K562 (cell line): ENCODE measurements around the gene C3AR1. TPM values are rescaled to one million over a fixed set of nuclear protein-coding genes. Genes with fewer than 3 reads are reported as not detected.
A peak's percentile ranks its signal among the peaks of the same experiment; 100 is the strongest.

Experiments
- GTF2E2 ChIP-seq: fragments of 200-800 bp; sonication (Bioruptor generic); IDR thresholded peaks from 2 replicates; pipeline ENCODE4 v1.6.1; 2016; ENCODE audit warnings: missing genetic modification characterization, missing compliant biosample characterization
- LEF1 ChIP-seq: fragments of 450-650 bp; IDR thresholded peaks from 2 replicates; pipeline ENCODE4 v1.6.1; 2016; ENCODE audit warnings: mild to moderate bottlenecking
- MEIS2 ChIP-seq: fragments of 450-650 bp; IDR thresholded peaks from 2 replicates; pipeline ENCODE4 v1.6.1; 2014; ENCODE audit warnings: mild to moderate bottlenecking; ENCODE audit not compliant: partially characterized antibody
- NFE2L1 ChIP-seq: fragments of 450-650 bp; IDR thresholded peaks from 2 replicates; pipeline ENCODE4 v1.6.1; 2016; ENCODE audit warnings: missing genetic modification characterization, low read depth, mild to moderate bottlenecking, missing compliant biosample characterization, moderate library complexity, borderline replicate concordance
- PPARD ChIP-seq: fragments of 250-450 bp; sonication (Bioruptor Pico); IDR thresholded peaks from 2 replicates; pipeline ENCODE4 v1.8.0; 2022; ENCODE audit warnings: inconsistent platforms, mild to moderate bottlenecking, moderate library complexity
- ZNF12 ChIP-seq: sonication (generic); formaldehyde crosslinking; IDR thresholded peaks from 2 replicates; pipeline ENCODE4 v1.4.0; 2020; ENCODE audit warnings: mild to moderate bottlenecking, missing genetic modification reagents
- ZNF311 ChIP-seq: fragments of 250-450 bp; sonication (Bioruptor Pico); IDR thresholded peaks from 2 replicates; pipeline ENCODE4 v1.4.0; 2020; ENCODE audit warnings: mild to moderate bottlenecking, moderate library complexity
- ZNF507 ChIP-seq: conservative IDR thresholded peaks from 2 replicates; pipeline ENCODE4 v1.6.1; 2017; ENCODE audit warnings: missing genetic modification characterization, missing compliant biosample characterization
- polyA plus RNA-seq, 8 experiments: library from polyadenylated mRNA; depleted of rRNA in 4 of 8; stranded (reverse) in 5 of 8; unstranded in 3 of 8; fragments of >200 nt; fragmentation: Nextera tagmentation in 2 of 8; fragmentation: Illumina TruSeq in 1 of 8; extraction: Ambion mirVana in 2 of 8; extraction: Trizol in 1 of 8; gene quantifications; 2 replicates each; pipeline versions ENCODE4 v1.2.1 to v1.2.3, GENCODE V29; 2011 to 2014; ENCODE audit warnings: inconsistent platforms in 1 of 8, missing spikeins in 1 of 8
- total RNA-seq, 7 experiments: library from RNA; depleted of rRNA in 6 of 7; stranded (reverse); fragments of >200 nt in 6 of 7; fragmentation: Illumina TruSeq in 2 of 7; extraction: Trizol in 2 of 7; gene quantifications; 2 replicates each; pipeline versions ENCODE4 v1.2.1 to v1.2.3, GENCODE V29; 2011 to 2021; ENCODE audit warnings: low replicate concordance in 1 of 7
- TF ChIP-seq, protein P1 (sequence below): IDR thresholded peaks from 3 replicates; pipeline ENCODE4 v1.6.1; 2011; ENCODE audit warnings: borderline replicate concordance, mild to moderate bottlenecking, moderate library complexity; ENCODE audit not compliant: insufficient read length; ENCODE audit errors: extremely low read depth
- TF ChIP-seq, protein P2 (sequence below): fragments of 450-650 bp; IDR thresholded peaks from one replicate; pipeline ENCODE4 v1.6.1; 2018; ENCODE audit warnings: mild to moderate bottlenecking, moderate library complexity; ENCODE audit not compliant: partially characterized antibody
- TF ChIP-seq, protein P3 (sequence below): fragments of 450-650 bp; IDR thresholded peaks from 2 replicates; pipeline ENCODE4 v1.6.1; 2017; ENCODE audit warnings: antibody characterized with exemption
- TF ChIP-seq, protein P4 (sequence below): fragments of 450-650 bp; IDR thresholded peaks from 2 replicates; pipeline ENCODE4 v1.6.1; 2016; ENCODE audit warnings: borderline replicate concordance

The C3AR1 gene
- total and polyA plus RNA-seq, 9 of the 15 experiments (the other 6 are each of a cell fraction or from before 2014, with no cell fraction given): 2.2 to 12.9 (median 5.3) TPM

DNA sequence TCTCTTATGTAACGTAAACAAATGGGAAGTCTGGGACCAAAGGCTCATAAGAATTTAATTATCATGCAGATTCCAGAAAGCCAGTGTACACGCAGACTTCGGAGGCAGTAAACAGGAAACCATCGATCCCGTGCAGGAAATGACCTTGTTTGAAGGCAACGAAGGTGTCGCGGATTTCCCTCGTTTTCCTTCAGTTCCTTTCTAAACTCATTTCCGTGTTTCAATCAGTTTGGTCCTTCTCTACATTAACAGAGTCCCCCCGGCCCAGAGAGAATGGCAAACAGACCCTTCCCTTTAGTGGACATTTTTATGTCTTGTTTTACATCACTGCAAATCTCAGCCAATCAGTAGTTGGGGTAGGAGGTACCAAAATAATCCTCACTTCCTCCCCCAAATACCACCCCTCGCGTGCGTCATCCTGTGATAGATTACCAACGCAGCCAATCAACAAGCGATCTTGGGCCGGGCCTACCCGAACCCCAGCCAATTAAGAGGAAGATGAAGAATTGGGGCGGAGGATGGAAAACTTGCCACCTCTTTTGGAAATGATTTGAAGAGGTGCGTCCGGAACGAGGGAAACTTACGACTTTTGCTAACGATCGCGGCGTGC, 39.8 kb downstream of the C3AR1 start (continued):
- TF ChIP-seq, protein P1, sequence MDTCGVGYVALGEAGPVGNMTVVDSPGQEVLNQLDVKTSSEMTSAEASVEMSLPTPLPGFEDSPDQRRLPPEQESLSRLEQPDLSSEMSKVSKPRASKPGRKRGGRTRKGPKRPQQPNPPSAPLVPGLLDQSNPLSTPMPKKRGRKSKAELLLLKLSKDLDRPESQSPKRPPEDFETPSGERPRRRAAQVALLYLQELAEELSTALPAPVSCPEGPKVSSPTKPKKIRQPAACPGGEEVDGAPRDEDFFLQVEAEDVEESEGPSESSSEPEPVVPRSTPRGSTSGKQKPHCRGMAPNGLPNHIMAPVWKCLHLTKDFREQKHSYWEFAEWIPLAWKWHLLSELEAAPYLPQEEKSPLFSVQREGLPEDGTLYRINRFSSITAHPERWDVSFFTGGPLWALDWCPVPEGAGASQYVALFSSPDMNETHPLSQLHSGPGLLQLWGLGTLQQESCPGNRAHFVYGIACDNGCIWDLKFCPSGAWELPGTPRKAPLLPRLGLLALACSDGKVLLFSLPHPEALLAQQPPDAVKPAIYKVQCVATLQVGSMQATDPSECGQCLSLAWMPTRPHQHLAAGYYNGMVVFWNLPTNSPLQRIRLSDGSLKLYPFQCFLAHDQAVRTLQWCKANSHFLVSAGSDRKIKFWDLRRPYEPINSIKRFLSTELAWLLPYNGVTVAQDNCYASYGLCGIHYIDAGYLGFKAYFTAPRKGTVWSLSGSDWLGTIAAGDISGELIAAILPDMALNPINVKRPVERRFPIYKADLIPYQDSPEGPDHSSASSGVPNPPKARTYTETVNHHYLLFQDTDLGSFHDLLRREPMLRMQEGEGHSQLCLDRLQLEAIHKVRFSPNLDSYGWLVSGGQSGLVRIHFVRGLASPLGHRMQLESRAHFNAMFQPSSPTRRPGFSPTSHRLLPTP: no peak
- TF ChIP-seq PPARD (CRISPR knock-in tag): no peak
- TF ChIP-seq NFE2L1: no peak
- TF ChIP-seq ZNF507 (tag): no peak
- TF ChIP-seq, protein P2, sequence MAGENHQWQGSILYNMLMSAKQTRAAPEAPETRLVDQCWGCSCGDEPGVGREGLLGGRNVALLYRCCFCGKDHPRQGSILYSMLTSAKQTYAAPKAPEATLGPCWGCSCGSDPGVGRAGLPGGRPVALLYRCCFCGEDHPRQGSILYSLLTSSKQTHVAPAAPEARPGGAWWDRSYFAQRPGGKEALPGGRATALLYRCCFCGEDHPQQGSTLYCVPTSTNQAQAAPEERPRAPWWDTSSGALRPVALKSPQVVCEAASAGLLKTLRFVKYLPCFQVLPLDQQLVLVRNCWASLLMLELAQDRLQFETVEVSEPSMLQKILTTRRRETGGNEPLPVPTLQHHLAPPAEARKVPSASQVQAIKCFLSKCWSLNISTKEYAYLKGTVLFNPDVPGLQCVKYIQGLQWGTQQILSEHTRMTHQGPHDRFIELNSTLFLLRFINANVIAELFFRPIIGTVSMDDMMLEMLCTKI: no peak
- no peak for TF ChIP-seq ZNF311 (CRISPR knock-in tag)
- TF ChIP-seq MEIS2: peak; percentile 83
- TF ChIP-seq, protein P3, sequence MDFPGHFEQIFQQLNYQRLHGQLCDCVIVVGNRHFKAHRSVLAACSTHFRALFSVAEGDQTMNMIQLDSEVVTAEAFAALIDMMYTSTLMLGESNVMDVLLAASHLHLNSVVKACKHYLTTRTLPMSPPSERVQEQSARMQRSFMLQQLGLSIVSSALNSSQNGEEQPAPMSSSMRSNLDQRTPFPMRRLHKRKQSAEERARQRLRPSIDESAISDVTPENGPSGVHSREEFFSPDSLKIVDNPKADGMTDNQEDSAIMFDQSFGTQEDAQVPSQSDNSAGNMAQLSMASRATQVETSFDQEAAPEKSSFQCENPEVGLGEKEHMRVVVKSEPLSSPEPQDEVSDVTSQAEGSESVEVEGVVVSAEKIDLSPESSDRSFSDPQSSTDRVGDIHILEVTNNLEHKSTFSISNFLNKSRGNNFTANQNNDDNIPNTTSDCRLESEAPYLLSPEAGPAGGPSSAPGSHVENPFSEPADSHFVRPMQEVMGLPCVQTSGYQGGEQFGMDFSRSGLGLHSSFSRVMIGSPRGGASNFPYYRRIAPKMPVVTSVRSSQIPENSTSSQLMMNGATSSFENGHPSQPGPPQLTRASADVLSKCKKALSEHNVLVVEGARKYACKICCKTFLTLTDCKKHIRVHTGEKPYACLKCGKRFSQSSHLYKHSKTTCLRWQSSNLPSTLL: no peak
- TF ChIP-seq, protein P4, sequence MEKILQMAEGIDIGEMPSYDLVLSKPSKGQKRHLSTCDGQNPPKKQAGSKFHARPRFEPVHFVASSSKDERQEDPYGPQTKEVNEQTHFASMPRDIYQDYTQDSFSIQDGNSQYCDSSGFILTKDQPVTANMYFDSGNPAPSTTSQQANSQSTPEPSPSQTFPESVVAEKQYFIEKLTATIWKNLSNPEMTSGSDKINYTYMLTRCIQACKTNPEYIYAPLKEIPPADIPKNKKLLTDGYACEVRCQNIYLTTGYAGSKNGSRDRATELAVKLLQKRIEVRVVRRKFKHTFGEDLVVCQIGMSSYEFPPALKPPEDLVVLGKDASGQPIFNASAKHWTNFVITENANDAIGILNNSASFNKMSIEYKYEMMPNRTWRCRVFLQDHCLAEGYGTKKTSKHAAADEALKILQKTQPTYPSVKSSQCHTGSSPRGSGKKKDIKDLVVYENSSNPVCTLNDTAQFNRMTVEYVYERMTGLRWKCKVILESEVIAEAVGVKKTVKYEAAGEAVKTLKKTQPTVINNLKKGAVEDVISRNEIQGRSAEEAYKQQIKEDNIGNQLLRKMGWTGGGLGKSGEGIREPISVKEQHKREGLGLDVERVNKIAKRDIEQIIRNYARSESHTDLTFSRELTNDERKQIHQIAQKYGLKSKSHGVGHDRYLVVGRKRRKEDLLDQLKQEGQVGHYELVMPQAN: no peak
- no peak for TF ChIP-seq LEF1
- no peak for TF ChIP-seq GTF2E2
- TF ChIP-seq ZNF12 (CRISPR knock-in tag): no peak
